Retinal pigment epithelial cell (primary cell): ENCODE measurements around the gene ANXA3.

Experiments
- DNase-seq: peaks from one replicate; pipeline ENCODE4 v3.0.0-alpha.2; 2010; ENCODE audit warnings: low read depth
- H3K4me3 ChIP-seq: 2 replicates; pipeline ENCODE4 v1.5.1; 2011; ENCODE audit warnings: mild to moderate bottlenecking, low read length, control low read depth, moderate library complexity
- CTCF ChIP-seq: conservative IDR thresholded peaks from 2 replicates; pipeline ENCODE4 v1.5.1; 2011; ENCODE audit warnings: low read depth, low read length, control low read depth, inconsistent platforms

Gene ANXA3

GRCh38 chr4:78644744-78645330 lies 93.3 kb downstream of the ANXA3 start:
- DNase-seq = peak; percentile 21
- TF ChIP-seq CTCF = peak; percentile 89
- H3K4me3 ChIP-seq = no peak overlapping the region

- no peak overlapping the region for H3K4me3 ChIP-seq
- no peak for TF ChIP-seq CTCF
Observed at GRCh38 chr4:78645853-78646757, 94.5 kb downstream of the ANXA3 start.

GRCh38 chr4:78647272-78647671 lies 95.7 kb downstream of the ANXA3 start:
- H3K4me3 ChIP-seq = no peak overlapping the region
- DNase-seq = no peak
- TF ChIP-seq CTCF = no peak

More at GRCh38 chr4:78645853-78646757, 94.5 kb downstream of the ANXA3 start:
- peak; percentile 52 for DNase-seq

- peak; percentile 30 for DNase-seq
- no peak for TF ChIP-seq CTCF
- no peak overlapping the region for H3K4me3 ChIP-seq
Observed at GRCh38 chr4:78648640-78649363, 97.2 kb downstream of the ANXA3 start.

GRCh38 chr4:78650106-78651024 lies 98.8 kb downstream of the ANXA3 start:
- DNase-seq = no peak
- H3K4me3 ChIP-seq = no peak overlapping the region
- TF ChIP-seq CTCF = no peak

GRCh38 chr4:78651250-78651860 lies 99.8 kb downstream of the ANXA3 start:
- DNase-seq = no peak
- no peak overlapping the region for H3K4me3 ChIP-seq
- TF ChIP-seq CTCF = no peak
